Calu3 (cell line): Measurements from ENCODE around the gene PLAU. TPM values are rescaled to one million over a fixed set of nuclear protein-coding genes. Genes with fewer than 3 reads are reported as not detected.

Experiments
- BruUV-seq: library from RNA; stranded (reverse); fragments of 400-500 nt; replicated peaks from 2 replicates; lab custom pipeline; 2021; lab: Mats Ljungman, UMichigan
- CTCF ChIA-PET: fragments of 300-600 bp; sonication (Branson Sonifier 250); formaldehyde crosslinking; loops from one replicate; lab custom pipeline; 2022; ENCODE audit warnings: antibody characterized with exemption; lab: Charles Lee
- DNase-seq: peaks from one replicate; pipeline ENCODE4 v3.0.0; 2022
- H3K27ac Mint-ChIP-seq: one replicate; pipeline ENCODE4 v1.8.0; 2022; ENCODE audit warnings: mixed read lengths; ENCODE audit not compliant: unreplicated experiment
- H3K27me3 Mint-ChIP-seq: one replicate; pipeline ENCODE4 v1.8.0; 2022; ENCODE audit warnings: mixed read lengths; ENCODE audit not compliant: unreplicated experiment
- H3K36me3 Mint-ChIP-seq: one replicate; pipeline ENCODE4 v1.8.0; 2022; ENCODE audit warnings: mild to moderate bottlenecking, moderate library complexity, mixed read lengths; ENCODE audit not compliant: insufficient read depth, unreplicated experiment
- H3K4me1 Mint-ChIP-seq: one replicate; pipeline ENCODE4 v1.8.0; 2022; ENCODE audit warnings: mild to moderate bottlenecking, low read depth, mixed read lengths; ENCODE audit not compliant: unreplicated experiment
- H3K4me3 Mint-ChIP-seq: one replicate; pipeline ENCODE4 v1.8.0; 2022; ENCODE audit warnings: mild to moderate bottlenecking, low read depth, moderate library complexity, mixed read lengths; ENCODE audit not compliant: unreplicated experiment
- H3K9me3 Mint-ChIP-seq: one replicate; pipeline ENCODE4 v1.8.0; 2022; ENCODE audit warnings: low read depth, mixed read lengths; ENCODE audit not compliant: unreplicated experiment
- intact Hi-C: fragments of 100-400 bp; cut with micrococcal nuclease; formaldehyde crosslinking; loops from one replicate; pipeline ENCODE4 v1.10.0; 2022; ENCODE audit not compliant: unreplicated experiment
- total RNA-seq: library from RNA; stranded (reverse); gene quantifications from 2 replicates; pipeline ENCODE4 v1.2.3, GENCODE V29; 2022
- TF ChIP-seq, protein P1 (sequence below): fragments of 200-600 bp; IDR thresholded peaks from one replicate; pipeline ENCODE4 v1.8.0; 2022; ENCODE audit warnings: antibody characterized with exemption; ENCODE audit not compliant: unreplicated experiment

Gene PLAU
- total RNA-seq, 1 experiment from 2014 or later, result 706 TPM

GRCh38 chr10:73922864-73923133, 11.9 kb downstream of the PLAU start:
- peaks cover 27% of the 10 kb centered on the region for H3K4me1 Mint-ChIP-seq
- no peak overlapping the region for H3K27ac Mint-ChIP-seq
- no peaks in the 10 kb centered on the region for H3K27me3 Mint-ChIP-seq
- no peak overlapping the region for H3K4me3 Mint-ChIP-seq
- peaks cover 4% of the 10 kb centered on the region for H3K9me3 Mint-ChIP-seq
- DNase-seq, result no peak
- no TSS peak for BruUV-seq
- intact Hi-C loops, result no loop called here
- CTCF ChIA-PET, result no interaction called here
- TF ChIP-seq, protein P1, sequence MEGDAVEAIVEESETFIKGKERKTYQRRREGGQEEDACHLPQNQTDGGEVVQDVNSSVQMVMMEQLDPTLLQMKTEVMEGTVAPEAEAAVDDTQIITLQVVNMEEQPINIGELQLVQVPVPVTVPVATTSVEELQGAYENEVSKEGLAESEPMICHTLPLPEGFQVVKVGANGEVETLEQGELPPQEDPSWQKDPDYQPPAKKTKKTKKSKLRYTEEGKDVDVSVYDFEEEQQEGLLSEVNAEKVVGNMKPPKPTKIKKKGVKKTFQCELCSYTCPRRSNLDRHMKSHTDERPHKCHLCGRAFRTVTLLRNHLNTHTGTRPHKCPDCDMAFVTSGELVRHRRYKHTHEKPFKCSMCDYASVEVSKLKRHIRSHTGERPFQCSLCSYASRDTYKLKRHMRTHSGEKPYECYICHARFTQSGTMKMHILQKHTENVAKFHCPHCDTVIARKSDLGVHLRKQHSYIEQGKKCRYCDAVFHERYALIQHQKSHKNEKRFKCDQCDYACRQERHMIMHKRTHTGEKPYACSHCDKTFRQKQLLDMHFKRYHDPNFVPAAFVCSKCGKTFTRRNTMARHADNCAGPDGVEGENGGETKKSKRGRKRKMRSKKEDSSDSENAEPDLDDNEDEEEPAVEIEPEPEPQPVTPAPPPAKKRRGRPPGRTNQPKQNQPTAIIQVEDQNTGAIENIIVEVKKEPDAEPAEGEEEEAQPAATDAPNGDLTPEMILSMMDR, result no peak
- H3K36me3 Mint-ChIP-seq, result peaks cover 11% of the 10 kb centered on the region

DNA sequence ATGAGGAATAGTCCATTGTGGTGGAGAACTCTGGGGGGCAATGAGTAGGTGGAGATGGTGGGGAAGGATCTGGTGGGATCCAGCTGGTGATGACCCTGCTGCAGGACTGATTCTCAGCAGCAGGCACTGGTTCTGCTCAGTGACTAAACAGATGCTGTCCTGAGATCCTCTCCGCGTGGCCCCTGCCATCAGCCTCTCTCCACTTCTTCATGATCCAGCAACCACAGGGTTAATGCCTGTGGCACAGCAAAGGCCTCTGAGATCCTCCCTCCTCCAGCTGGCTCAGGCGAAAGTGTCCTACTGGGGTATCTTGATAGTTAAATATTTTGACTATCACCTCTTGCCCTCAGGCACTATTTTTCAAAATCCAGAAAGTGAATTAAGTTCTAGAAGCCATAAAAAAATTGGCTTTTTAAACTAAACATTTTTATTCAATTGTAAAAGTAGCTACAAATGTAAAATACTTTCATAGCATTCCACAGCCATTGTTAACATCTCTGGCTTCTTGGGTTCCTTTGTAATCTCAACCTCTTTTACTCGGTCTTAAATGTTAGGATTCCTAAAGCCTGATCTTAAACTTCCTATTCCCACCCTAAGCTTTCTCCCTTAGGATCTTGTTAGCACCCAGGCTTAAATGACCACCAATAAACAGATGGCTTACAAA, 13.1 kb downstream of the PLAU start:
- no peak overlapping the region for H3K4me3 Mint-ChIP-seq
- no peaks in the 10 kb centered on the region for H3K27me3 Mint-ChIP-seq
- H3K27ac Mint-ChIP-seq, result peak overlapping the region; percentile 6
- no peaks in the 10 kb centered on the region for H3K36me3 Mint-ChIP-seq
- peaks cover 4% of the 10 kb centered on the region for H3K9me3 Mint-ChIP-seq
- H3K4me1 Mint-ChIP-seq, result peaks cover 28% of the 10 kb centered on the region
- CTCF ChIA-PET, result interaction anchor here (1.7 kb wide), 1 partner anchor 44 kb away, joined by 4 read pairs; no protein-coding TSS in a partner anchor
- no peak for DNase-seq
- BruUV-seq, result no TSS peak
- intact Hi-C loops, result no loop called here
- TF ChIP-seq, protein P1, result no peak

GRCh38 chr10:73924935-73925334, 14.0 kb downstream of the PLAU start:
- no peak for DNase-seq
- Mint-ChIP-seq H3K4me1 (peaks cover 34% of the 10 kb centered on the region), H3K27me3 (no peaks in the 10 kb centered on the region), H3K4me3 (no peak overlapping the region), H3K9me3 (peaks cover 7% of the 10 kb centered on the region), H3K27ac (peak overlapping the region; percentile 6), H3K36me3 (no peaks in the 10 kb centered on the region)
- CTCF ChIA-PET, result interaction anchor here (1.7 kb wide), 1 partner anchor 45 kb away, joined by 4 read pairs; no protein-coding TSS in a partner anchor
- intact Hi-C loops, result no loop called here
- no TSS peak for BruUV-seq
- TF ChIP-seq, protein P1, result no peak

DNA sequence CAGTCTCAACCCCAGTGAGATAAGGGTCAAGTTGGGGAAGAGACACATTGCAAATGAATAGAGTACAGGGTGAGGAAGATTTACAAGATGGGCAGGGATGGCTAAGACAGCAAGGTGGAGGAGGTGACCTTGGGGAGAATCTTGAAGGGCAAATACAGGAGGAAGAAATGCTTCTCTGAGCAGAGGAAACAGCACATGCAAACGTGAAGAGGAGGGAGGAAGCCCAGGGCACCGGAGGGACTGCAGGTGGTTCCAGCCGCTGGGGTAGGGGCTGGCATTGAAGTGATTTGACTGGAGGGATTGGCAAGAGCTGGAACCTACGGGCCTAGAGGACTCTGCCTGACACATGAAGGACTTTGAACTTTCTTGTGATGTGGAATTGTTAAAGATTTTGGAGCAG, 14.6 kb downstream of the PLAU start:
- Mint-ChIP-seq H3K9me3 (peaks cover 7% of the 10 kb centered on the region), H3K27me3 (no peaks in the 10 kb centered on the region), H3K36me3 (no peaks in the 10 kb centered on the region), H3K4me1 (peaks cover 40% of the 10 kb centered on the region), H3K4me3 (no peak overlapping the region), H3K27ac (no peak overlapping the region)
- CTCF ChIA-PET, result interaction anchor here (0.5 kb wide), 1 partner anchor 36 kb away, joined by 5 read pairs; no protein-coding TSS in a partner anchor
- TF ChIP-seq, protein P1, result no peak
- no TSS peak for BruUV-seq
- intact Hi-C loops, result no loop called here
- DNase-seq, result no peak
